Caco-2 (cell line): Measurements from ENCODE around the gene CA4. TPM values are rescaled to one million over a fixed set of nuclear protein-coding genes. Genes with fewer than 3 reads are reported as not detected.
A peak's percentile ranks its signal among the peaks of the same experiment; 100 is the strongest.

Source experiments
- BruUV-seq: library from RNA; stranded (reverse); fragments of 400-500 nt; replicated peaks from 2 replicates; lab custom pipeline; 2021; lab: Mats Ljungman, UMichigan
- CTCF ChIA-PET: fragments of 300-600 bp; sonication (Branson Sonifier 250); formaldehyde crosslinking; loops from one replicate; lab custom pipeline; 2022; ENCODE audit warnings: antibody characterized with exemption; lab: Charles Lee
- POLR2A ChIA-PET: fragments of 300-600 bp; sonication (Branson Sonifier 250); formaldehyde crosslinking; loops from one replicate; lab custom pipeline; 2022; ENCODE audit warnings: antibody characterized with exemption; lab: Charles Lee
- DNase-seq, 2 experiments: peaks; one replicate each; pipeline versions ENCODE4 v3.0.0 to v3.0.0-alpha.2; 2020 to 2022
- H3K27me3 ChIP-seq: replicated peaks from 2 replicates; pipeline ENCODE4 v1.6.0; 2011; ENCODE audit warnings: low read length; ENCODE audit not compliant: control insufficient read depth, insufficient read depth
- H3K36me3 ChIP-seq: 2 replicates; pipeline ENCODE4 v1.5.1; 2011; ENCODE audit warnings: low read length; ENCODE audit not compliant: control insufficient read depth, insufficient read depth
- H3K4me1 ChIP-seq: fragments of 250-450 bp; sonication (Bioruptor Pico); 2 replicates; pipeline ENCODE4 v1.5.1; 2020; ENCODE audit warnings: mild to moderate bottlenecking
- H3K4me3 ChIP-seq: 2 replicates; pipeline ENCODE4 v1.5.1; 2011; ENCODE audit warnings: low read depth, mild to moderate bottlenecking, control low read depth, low read length
- H3K9me3 ChIP-seq: fragments of 250-450 bp; sonication (Bioruptor Pico); 2 replicates; pipeline ENCODE4 v1.5.1; 2020; ENCODE audit warnings: mild to moderate bottlenecking, moderate library complexity
- H3K27ac Mint-ChIP-seq: one replicate; pipeline ENCODE4 v1.8.0; 2022; ENCODE audit warnings: mixed read lengths; ENCODE audit not compliant: unreplicated experiment
- H3K27me3 Mint-ChIP-seq: one replicate; pipeline ENCODE4 v1.8.0; 2022; ENCODE audit warnings: mixed read lengths; ENCODE audit not compliant: insufficient read depth, unreplicated experiment
- H3K36me3 Mint-ChIP-seq: one replicate; pipeline ENCODE4 v1.8.0; 2022; ENCODE audit warnings: mild to moderate bottlenecking, mixed read lengths; ENCODE audit not compliant: insufficient read depth, unreplicated experiment
- H3K4me1 Mint-ChIP-seq: one replicate; pipeline ENCODE4 v1.8.0; 2022; ENCODE audit warnings: low read depth, mixed read lengths; ENCODE audit not compliant: unreplicated experiment
- H3K4me3 Mint-ChIP-seq: one replicate; pipeline ENCODE4 v1.8.0; 2022; ENCODE audit warnings: mild to moderate bottlenecking, moderate library complexity, mixed read lengths; ENCODE audit not compliant: unreplicated experiment
- H3K9me3 Mint-ChIP-seq: one replicate; pipeline ENCODE4 v1.8.0; 2022; ENCODE audit warnings: mixed read lengths; ENCODE audit not compliant: unreplicated experiment
- intact Hi-C: fragments of 100-400 bp; cut with micrococcal nuclease; formaldehyde crosslinking; loops from one replicate; pipeline ENCODE4 v1.10.0; 2022; ENCODE audit not compliant: unreplicated experiment
- total RNA-seq: library from RNA; stranded (reverse); gene quantifications from 2 replicates; pipeline ENCODE4 v1.2.3, GENCODE V29; 2022
- TF ChIP-seq, protein P1 (sequence below), 2 experiments: fragments of 200-600 bp in 1 of 2; IDR thresholded peaks; 1 replicate in 1 of 2; 2 replicates in 1 of 2; pipeline versions ENCODE4 v1.5.1 to v1.8.0; 2011 to 2022; ENCODE audit warnings: antibody characterized with exemption in 1 of 2, control low read depth in 1 of 2, inconsistent platforms in 1 of 2, low read depth in 1 of 2, low read length in 1 of 2, mild to moderate bottlenecking in 1 of 2, moderate library complexity in 1 of 2; ENCODE audit not compliant: insufficient read depth in 1 of 2, severe bottlenecking in 1 of 2, unreplicated experiment in 1 of 2

CA4 gene
- total RNA-seq, 1 experiment from 2014 or later = not detected

DNA sequence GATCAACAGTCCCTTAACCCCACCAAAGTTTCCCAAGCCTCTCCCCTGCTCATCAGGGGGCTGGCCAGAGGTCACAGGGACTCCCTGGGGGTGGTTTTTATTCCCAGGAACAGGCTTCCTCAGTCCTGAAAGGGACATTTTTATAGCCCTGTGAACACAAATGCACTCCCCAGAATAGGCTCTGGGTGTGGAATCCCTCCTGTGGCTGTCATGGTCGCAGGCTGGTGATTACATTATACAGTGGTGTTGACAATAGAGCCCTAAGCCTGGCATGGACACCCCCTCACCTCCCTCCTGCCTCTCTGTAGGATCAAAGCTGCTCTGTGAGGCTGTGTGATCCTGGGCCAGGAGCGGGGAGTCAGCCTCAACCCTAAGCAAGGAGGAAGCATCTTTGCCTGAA, 1.4 kb upstream of the CA4 start:
- Mint-ChIP-seq H3K4me3 (no peak overlapping the region), H3K9me3 (no peaks in the 10 kb centered on the region), H3K36me3 (no peaks in the 10 kb centered on the region), H3K27me3 (peaks cover 3% of the 10 kb centered on the region), H3K27ac (no peak overlapping the region), H3K4me1 (peaks cover 49% of the 10 kb centered on the region)
- Histone ChIP-seq H3K9me3 (no peaks in the 10 kb centered on the region), H3K4me1 (peaks cover 49% of the 10 kb centered on the region), H3K4me3 (no peak overlapping the region), H3K27me3 (no peaks in the 10 kb centered on the region), H3K36me3 (no peaks in the 10 kb centered on the region)
- TF ChIP-seq, protein P1, sequence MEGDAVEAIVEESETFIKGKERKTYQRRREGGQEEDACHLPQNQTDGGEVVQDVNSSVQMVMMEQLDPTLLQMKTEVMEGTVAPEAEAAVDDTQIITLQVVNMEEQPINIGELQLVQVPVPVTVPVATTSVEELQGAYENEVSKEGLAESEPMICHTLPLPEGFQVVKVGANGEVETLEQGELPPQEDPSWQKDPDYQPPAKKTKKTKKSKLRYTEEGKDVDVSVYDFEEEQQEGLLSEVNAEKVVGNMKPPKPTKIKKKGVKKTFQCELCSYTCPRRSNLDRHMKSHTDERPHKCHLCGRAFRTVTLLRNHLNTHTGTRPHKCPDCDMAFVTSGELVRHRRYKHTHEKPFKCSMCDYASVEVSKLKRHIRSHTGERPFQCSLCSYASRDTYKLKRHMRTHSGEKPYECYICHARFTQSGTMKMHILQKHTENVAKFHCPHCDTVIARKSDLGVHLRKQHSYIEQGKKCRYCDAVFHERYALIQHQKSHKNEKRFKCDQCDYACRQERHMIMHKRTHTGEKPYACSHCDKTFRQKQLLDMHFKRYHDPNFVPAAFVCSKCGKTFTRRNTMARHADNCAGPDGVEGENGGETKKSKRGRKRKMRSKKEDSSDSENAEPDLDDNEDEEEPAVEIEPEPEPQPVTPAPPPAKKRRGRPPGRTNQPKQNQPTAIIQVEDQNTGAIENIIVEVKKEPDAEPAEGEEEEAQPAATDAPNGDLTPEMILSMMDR (IDR thresholded peaks at IDR 0.05; ENCODE audit: insufficient read depth in 1 of 2, low read depth in 1 of 2, low read length in 1 of 2, severe bottlenecking in 1 of 2, unreplicated experiment in 1 of 2) = no peak
- intact Hi-C loops = loop anchor here (2.0 kb wide), 1 partner anchor 18 kb away; no protein-coding TSS in a partner anchor
- BruUV-seq = no TSS peak
- ChIA-PET CTCF (interaction anchor here (1.6 kb wide), 1 partner anchor 83 kb away, joined by 4 read pairs; no protein-coding TSS in a partner anchor), POLR2A (no interaction called here)
- no peak for DNase-seq

DNA sequence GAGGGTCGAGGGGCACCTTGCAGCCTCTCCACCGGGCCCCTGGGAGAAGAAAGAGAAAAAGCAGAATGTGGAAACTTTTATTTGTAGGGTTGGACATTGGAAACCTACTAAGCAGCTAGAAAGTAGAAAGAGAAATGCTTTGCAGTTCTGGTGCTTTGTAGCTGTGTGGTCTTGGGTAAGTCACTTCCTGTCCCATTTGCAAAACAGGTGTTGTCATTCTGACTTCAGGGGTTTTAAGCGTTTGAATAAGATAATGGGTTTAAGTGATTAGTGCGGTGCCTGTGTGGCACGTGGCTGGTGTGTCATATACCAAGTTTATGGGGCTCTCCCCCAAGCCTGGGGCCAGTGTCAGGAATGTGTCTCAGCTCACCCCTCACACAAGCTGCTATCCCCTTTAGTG, 1.6 kb downstream of the CA4 start:
- intact Hi-C loops = no loop called here
- Mint-ChIP-seq H3K4me3 (no peak overlapping the region), H3K27ac (no peak overlapping the region), H3K9me3 (no peaks in the 10 kb centered on the region), H3K4me1 (peaks cover 26% of the 10 kb centered on the region), H3K36me3 (no peaks in the 10 kb centered on the region), H3K27me3 (peaks cover 3% of the 10 kb centered on the region)
- Histone ChIP-seq H3K4me3 (no peak overlapping the region), H3K4me1 (peaks cover 42% of the 10 kb centered on the region), H3K36me3 (no peaks in the 10 kb centered on the region), H3K27me3 (no peaks in the 10 kb centered on the region), H3K9me3 (no peaks in the 10 kb centered on the region)
- BruUV-seq = no TSS peak
- TF ChIP-seq, protein P1 (IDR thresholded peaks at IDR 0.05; ENCODE audit: insufficient read depth in 1 of 2, low read depth in 1 of 2, low read length in 1 of 2, severe bottlenecking in 1 of 2, unreplicated experiment in 1 of 2) = no peak
- ChIA-PET POLR2A (no interaction called here), CTCF (interaction anchor here (0.6 to 1.0 kb wide), 3 partner anchors 9 to 73 kb away, joined by 4 read pairs; no protein-coding TSS in a partner anchor)
- DNase-seq = no peak

DNA sequence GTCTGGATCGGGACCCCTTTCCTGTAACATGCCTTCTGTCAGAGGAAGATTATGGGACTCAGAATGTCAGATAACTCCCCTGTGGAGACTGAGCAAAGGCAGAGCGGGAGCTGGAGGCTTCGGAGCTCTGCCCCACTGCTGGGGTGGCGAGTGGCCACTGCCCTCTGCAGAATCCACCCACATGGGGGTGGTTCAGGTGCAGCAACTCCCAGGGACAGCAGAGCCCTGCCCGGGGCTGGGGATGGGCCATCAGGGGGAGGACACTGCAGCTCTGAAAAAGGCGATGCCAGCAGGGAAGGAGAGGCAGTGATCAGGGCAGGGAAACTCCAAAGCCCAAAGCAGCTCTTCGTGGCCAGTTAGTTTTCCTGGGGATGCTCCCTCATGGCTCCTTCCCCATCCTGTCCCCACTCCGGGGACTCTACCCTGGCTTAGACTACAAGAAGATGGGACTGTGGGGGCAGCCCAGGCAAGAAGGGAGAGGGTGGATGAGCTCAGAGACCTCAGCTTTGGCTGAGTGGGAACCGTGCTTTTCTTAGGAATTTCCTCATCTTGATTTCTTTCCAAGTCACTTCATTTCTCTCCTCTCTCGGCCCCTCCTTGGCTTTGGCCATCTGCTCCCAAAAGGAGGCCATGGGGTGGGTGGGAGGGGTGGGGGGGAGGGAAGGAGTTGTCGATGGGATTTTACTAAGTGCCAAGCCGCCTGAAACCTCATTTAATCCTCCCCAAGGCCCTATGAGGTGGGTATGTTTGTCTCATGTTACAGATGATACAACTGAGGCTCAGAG, 4.0 kb downstream of the CA4 start:
- H3K27me3 Mint-ChIP-seq = peaks cover 3% of the 10 kb centered on the region

More for the DNA sequence above, 4.0 kb downstream of the CA4 start:
- ChIA-PET POLR2A (no interaction called here), CTCF (interaction anchor here (1.2 kb wide), 1 partner anchor 22 kb away, joined by 3 read pairs; no protein-coding TSS in a partner anchor)
- Mint-ChIP-seq H3K36me3 (no peaks in the 10 kb centered on the region), H3K27ac (no peak overlapping the region), H3K9me3 (no peaks in the 10 kb centered on the region), H3K4me1 (peaks cover 7% of the 10 kb centered on the region), H3K4me3 (no peak overlapping the region)
- DNase-seq = peak in 1 of 2 experiments; percentile 22
- no peaks in the 10 kb centered on the region for H3K9me3 ChIP-seq
- BruUV-seq = no TSS peak
- intact Hi-C loops = no loop called here
- no peaks in the 10 kb centered on the region for H3K36me3 ChIP-seq
- no peaks in the 10 kb centered on the region for H3K27me3 ChIP-seq
- TF ChIP-seq, protein P1 (IDR thresholded peaks at IDR 0.05; ENCODE audit: insufficient read depth in 1 of 2, low read depth in 1 of 2, low read length in 1 of 2, severe bottlenecking in 1 of 2, unreplicated experiment in 1 of 2) = no peak
- H3K4me1 ChIP-seq = peaks cover 26% of the 10 kb centered on the region
- no peak overlapping the region for H3K4me3 ChIP-seq
